Astrocyte (in vitro differentiated cells and primary cell): ENCODE measurements around the gene COMMD7. TPM values are rescaled to one million over a fixed set of nuclear protein-coding genes. Genes with fewer than 3 reads are reported as not detected.
A peak's percentile ranks its signal among the peaks of the same experiment; 100 is the strongest.

Experiments
- DNase-seq: peaks from one replicate; pipeline ENCODE4 v3.0.0-alpha.2; 2010; ENCODE audit warnings: low read depth
- FAIRE-seq: peaks from 2 replicates; lab custom pipeline; 2011; peaks lifted over from hg19 to GRCh38; lab: Jason Lieb, UNC
- H2AFZ ChIP-seq: 2 replicates; pipeline ENCODE4 v1.6.0; 2012; ENCODE audit warnings: low read depth, low read length, inconsistent platforms
- H3K27ac ChIP-seq: 2 replicates; pipeline ENCODE4 v1.5.1; 2011; ENCODE audit warnings: low read depth, low read length, inconsistent platforms
- H3K27me3 ChIP-seq: 2 replicates; pipeline ENCODE4 v1.6.0; 2011; ENCODE audit warnings: low read length, inconsistent platforms; ENCODE audit not compliant: insufficient read depth
- H3K36me3 ChIP-seq: 2 replicates; pipeline ENCODE4 v1.5.1; 2011; ENCODE audit warnings: low read length, inconsistent platforms; ENCODE audit not compliant: insufficient read depth
- H3K4me1 ChIP-seq: 2 replicates; pipeline ENCODE4 v1.5.1; 2011; ENCODE audit warnings: low read length, inconsistent platforms; ENCODE audit not compliant: insufficient read depth
- H3K4me2 ChIP-seq: 2 replicates; pipeline ENCODE4 v1.6.0; 2012; ENCODE audit warnings: low read length, inconsistent platforms
- H3K4me3 ChIP-seq: 2 replicates; pipeline ENCODE4 v1.5.1; 2011; ENCODE audit warnings: low read depth, mild to moderate bottlenecking, low read length, inconsistent platforms; ENCODE audit not compliant: insufficient read depth
- H3K79me2 ChIP-seq: 2 replicates; pipeline ENCODE4 v1.6.0; 2012; ENCODE audit warnings: mild to moderate bottlenecking, low read length, inconsistent platforms; ENCODE audit not compliant: insufficient read depth
- H3K9ac ChIP-seq: 2 replicates; pipeline ENCODE4 v1.6.0; 2012; ENCODE audit warnings: mild to moderate bottlenecking, low read length, inconsistent platforms
- H3K9me3 ChIP-seq: 2 replicates; pipeline ENCODE4 v1.5.1; 2012; ENCODE audit warnings: low read depth, mild to moderate bottlenecking, low read length, inconsistent platforms; ENCODE audit not compliant: insufficient read depth
- H4K20me1 ChIP-seq: 2 replicates; pipeline ENCODE4 v1.6.0; 2012; ENCODE audit warnings: low read length, inconsistent platforms; ENCODE audit not compliant: insufficient read depth
- H3K27ac Mint-ChIP-seq: one replicate; pipeline ENCODE4 v1.8.0; 2021; ENCODE audit warnings: mild to moderate bottlenecking, mixed read lengths; ENCODE audit not compliant: unreplicated experiment
- H3K27me3 Mint-ChIP-seq: one replicate; pipeline ENCODE4 v1.8.0; 2021; ENCODE audit warnings: low read depth, mixed read lengths; ENCODE audit not compliant: unreplicated experiment
- H3K36me3 Mint-ChIP-seq: one replicate; pipeline ENCODE4 v1.8.0; 2021; ENCODE audit warnings: low read depth, mixed read lengths; ENCODE audit not compliant: unreplicated experiment
- H3K4me1 Mint-ChIP-seq: one replicate; pipeline ENCODE4 v1.8.0; 2021; ENCODE audit warnings: low read depth, mixed read lengths; ENCODE audit not compliant: unreplicated experiment
- H3K4me3 Mint-ChIP-seq: one replicate; pipeline ENCODE4 v1.8.0; 2021; ENCODE audit warnings: mild to moderate bottlenecking, moderate library complexity, mixed read lengths; ENCODE audit not compliant: unreplicated experiment
- H3K9me3 Mint-ChIP-seq: one replicate; pipeline ENCODE4 v1.8.0; 2021; ENCODE audit warnings: mild to moderate bottlenecking, mixed read lengths; ENCODE audit not compliant: unreplicated experiment
- EZH2 ChIP-seq: IDR thresholded peaks from 2 replicates; pipeline ENCODE4 v1.6.1; 2012; ENCODE audit warnings: mild to moderate bottlenecking, low read length, inconsistent platforms; ENCODE audit not compliant: insufficient read depth
- total RNA-seq: library from RNA; stranded (reverse); gene quantifications from 2 replicates; pipeline ENCODE4 v1.2.1, GENCODE V29; 2021
- TF ChIP-seq, protein P1 (sequence below): IDR thresholded peaks from 2 replicates; pipeline ENCODE4 v1.5.1; 2011; ENCODE audit warnings: low read depth, mild to moderate bottlenecking, inconsistent platforms, low read length, moderate library complexity; ENCODE audit not compliant: insufficient read depth

Gene COMMD7
- total RNA-seq, 1 donor from 2014 or later: 38.9 TPM

DNA sequence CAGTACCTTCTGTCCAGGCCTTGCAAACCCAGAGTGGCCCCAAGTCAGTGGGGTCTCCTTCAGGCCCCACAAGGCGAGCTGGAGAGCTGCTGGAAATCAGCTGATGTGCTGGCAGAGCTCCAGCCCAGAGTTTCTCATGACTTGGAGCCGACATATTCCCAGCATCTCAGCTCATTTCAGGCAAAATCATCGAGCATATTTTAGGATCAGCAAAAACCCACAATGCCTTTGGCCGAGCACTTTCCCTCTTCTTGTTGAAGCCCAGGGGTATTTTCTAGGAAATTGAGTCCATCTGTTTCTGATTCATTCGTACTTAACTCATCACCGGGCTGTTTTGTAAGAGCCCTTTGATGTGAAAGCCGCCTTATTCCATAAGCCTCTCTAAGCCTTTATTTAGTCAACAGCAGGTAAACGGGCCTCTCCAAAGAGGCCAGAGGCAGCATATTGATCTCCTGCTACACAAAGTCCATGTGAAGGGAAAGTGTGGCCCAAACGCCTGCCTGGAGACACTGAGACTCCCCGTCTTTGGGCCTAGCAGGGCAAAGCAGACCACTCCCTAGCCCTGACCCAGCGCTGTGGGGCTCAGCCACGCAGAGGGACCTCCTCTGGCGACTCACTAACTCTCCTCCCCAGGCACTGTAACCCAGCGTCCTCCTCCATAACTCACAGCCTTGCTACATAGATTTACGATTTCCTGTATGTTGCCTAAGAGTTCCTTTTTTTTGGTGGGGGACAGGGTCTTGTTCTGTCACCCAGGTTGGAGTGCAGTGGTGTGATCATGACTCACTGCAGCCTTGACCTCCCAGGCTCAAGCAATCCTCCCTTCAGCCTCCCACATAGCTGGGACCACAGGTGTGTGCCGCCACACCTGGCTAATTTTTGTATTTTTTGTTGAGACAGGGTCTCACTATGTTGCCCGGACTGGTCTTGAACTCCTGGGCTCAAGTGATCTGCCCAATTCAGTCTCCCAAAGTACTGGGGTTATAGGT, 57.4 kb downstream of the COMMD7 start:
- Histone ChIP-seq H2AFZ (peak overlapping the region; percentile 18), H3K9ac (peak overlapping the region; percentile 16), H3K27me3 (no peaks in the 10 kb centered on the region), H3K27ac (peak overlapping the region; percentile 39), H3K4me3 (no peak overlapping the region), H3K79me2 (no peaks in the 10 kb centered on the region), H3K4me1 (peaks cover 18% of the 10 kb centered on the region), H4K20me1 (no peaks in the 10 kb centered on the region), H3K36me3 (no peaks in the 10 kb centered on the region), H3K4me2 (peak overlapping the region; percentile 44), H3K9me3 (no peaks in the 10 kb centered on the region)
- FAIRE-seq (peak; percentile 68), DNase-seq (peak; percentile 84)
- Mint-ChIP-seq H3K9me3 (no peaks in the 10 kb centered on the region), H3K36me3 (no peaks in the 10 kb centered on the region), H3K27me3 (no peaks in the 10 kb centered on the region), H3K27ac (no peak overlapping the region), H3K4me3 (no peak overlapping the region), H3K4me1 (peaks cover 14% of the 10 kb centered on the region)
- TF ChIP-seq, protein P1, sequence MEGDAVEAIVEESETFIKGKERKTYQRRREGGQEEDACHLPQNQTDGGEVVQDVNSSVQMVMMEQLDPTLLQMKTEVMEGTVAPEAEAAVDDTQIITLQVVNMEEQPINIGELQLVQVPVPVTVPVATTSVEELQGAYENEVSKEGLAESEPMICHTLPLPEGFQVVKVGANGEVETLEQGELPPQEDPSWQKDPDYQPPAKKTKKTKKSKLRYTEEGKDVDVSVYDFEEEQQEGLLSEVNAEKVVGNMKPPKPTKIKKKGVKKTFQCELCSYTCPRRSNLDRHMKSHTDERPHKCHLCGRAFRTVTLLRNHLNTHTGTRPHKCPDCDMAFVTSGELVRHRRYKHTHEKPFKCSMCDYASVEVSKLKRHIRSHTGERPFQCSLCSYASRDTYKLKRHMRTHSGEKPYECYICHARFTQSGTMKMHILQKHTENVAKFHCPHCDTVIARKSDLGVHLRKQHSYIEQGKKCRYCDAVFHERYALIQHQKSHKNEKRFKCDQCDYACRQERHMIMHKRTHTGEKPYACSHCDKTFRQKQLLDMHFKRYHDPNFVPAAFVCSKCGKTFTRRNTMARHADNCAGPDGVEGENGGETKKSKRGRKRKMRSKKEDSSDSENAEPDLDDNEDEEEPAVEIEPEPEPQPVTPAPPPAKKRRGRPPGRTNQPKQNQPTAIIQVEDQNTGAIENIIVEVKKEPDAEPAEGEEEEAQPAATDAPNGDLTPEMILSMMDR: no peak

DNA sequence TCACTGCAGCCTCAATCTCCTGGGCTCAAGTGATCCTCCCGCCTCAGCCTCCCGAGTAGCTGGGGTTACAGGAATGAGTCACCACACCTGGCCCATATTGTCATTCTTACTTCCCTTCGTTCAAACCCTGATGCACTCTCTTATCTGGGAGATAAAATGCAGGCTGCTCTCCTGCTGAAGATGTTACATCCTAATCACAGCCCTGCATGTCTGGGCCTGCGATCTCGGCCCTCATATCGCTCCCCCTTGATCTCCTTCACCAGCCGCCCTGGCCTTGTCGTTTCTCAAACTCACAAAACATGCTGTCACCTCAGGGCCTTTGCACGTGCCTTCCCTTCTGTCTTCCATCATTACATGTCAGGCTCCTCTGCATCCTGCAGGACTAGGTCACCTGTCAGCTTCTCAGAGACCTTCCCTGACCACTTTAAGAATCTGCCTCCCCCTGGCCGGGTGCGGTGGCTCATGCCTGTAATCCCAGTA, 60.7 kb downstream of the COMMD7 start:
- no peaks in the 10 kb centered on the region for H4K20me1 ChIP-seq
- H3K27ac ChIP-seq: no peak overlapping the region
- no peak overlapping the region for H3K4me3 Mint-ChIP-seq
- TF ChIP-seq, protein P1: no peak
- no peak for TF ChIP-seq EZH2
- DNase-seq (no peak), FAIRE-seq (no peak)
- no peak overlapping the region for H3K4me3 ChIP-seq
- H3K36me3 ChIP-seq: no peaks in the 10 kb centered on the region
- no peaks in the 10 kb centered on the region for H3K9me3 ChIP-seq
- H2AFZ ChIP-seq: no peak overlapping the region
- H3K9ac ChIP-seq: no peak overlapping the region
- H3K27ac Mint-ChIP-seq: no peak overlapping the region
- H3K36me3 Mint-ChIP-seq: no peaks in the 10 kb centered on the region
- H3K4me2 ChIP-seq: no peak overlapping the region
- no peaks in the 10 kb centered on the region for H3K79me2 ChIP-seq
- H3K4me1 ChIP-seq: peaks cover 22% of the 10 kb centered on the region
- no peaks in the 10 kb centered on the region for H3K9me3 Mint-ChIP-seq
- peaks cover 19% of the 10 kb centered on the region for H3K4me1 Mint-ChIP-seq
- H3K27me3 ChIP-seq: no peaks in the 10 kb centered on the region
- H3K27me3 Mint-ChIP-seq: peaks cover 3% of the 10 kb centered on the region
